Measurements from ENCODE around the gene CAMK1D.

The CAMK1D gene

DNA sequence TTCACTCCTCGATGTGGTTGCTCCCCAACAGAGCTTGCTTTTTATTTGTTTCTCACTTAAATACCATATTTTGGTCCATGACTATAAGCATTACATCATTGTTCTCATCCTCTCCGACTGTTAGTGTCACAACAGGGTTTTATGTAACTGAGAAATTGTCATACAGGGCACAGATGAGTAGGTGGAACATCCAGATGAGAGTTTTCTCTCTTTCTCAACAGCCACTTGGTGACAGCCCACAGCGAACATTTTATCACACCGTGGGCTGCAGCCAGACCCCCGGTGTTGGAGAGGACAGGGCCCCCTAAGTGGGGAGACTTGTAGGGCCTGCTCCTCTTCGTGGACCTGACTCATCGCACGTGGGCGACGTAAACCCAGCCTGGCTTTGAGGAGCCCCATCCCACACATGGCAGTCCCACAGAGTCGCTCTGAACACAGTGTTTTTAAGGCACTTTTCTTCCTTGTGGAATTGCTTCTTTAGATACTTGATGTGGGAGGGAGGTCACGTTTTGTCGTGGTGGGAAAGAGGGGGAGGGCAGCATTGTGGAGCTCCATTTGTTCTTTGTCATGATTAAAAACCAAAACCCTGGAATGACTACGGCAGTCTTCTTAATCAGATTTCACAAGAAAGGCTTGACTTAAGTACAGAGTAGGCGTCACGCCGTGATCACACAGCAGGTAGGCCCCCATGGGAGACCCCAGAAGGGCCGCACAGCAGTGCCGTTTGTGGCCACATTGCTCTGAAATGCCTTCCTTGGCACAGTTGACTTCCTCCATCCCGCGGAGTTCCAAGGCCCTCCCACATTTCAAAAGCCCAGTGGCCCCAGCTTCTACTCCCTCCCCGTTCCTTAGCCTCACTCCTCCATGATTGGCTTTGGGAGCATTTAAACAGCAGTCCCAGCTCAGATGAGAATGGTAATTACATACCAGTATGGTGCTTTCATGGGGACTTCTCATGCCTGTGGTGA is 431.6 kb downstream of the CAMK1D start:
- peak; percentile 28 for DNase-seq

- no peak for DNase-seq
These were observed 432.6 kb downstream of the CAMK1D start for GRCh38 chr10:12781976-12782375.

DNA sequence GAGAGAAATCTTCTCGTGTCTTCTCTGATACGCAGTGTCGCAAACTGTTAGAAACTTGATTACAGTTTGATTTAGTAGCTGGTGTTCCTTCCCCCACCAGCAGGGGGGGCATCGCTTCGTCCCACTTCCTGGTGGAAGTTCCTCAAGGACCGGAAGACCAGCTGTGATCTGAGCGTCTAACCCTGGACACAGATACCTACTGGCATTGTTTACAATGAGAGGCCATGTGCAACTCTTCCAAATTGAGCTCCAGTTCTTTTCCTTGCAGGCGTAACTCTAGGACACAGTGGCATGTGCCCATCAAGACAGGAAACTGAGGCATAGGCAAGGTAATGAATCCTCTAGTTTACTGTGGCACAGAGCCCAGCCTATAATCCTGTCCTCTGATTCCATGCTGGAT is 433.2 kb downstream of the CAMK1D start:
- DNase-seq, result peak; percentile 31

DNA sequence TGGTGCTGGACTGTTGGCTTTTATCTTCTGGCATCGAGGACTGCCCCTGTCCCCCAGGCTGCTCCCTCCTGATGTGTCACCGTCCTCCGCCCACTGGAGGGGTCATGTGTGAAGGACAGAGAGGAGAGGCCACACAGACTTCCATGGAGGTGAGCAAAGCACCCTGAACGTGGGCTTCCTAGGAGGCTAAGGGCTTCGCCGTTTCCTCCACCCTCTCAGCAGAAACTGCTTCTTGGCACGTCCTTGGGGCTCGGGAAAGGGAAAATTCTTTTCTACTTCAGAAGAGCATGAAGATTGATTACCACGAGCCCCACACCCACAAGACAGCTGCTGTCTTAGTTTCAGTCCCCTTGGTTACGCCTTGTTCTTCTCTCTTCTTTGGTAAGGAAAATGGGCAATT is 433.9 kb downstream of the CAMK1D start:
- DNase-seq, result no peak

DNA sequence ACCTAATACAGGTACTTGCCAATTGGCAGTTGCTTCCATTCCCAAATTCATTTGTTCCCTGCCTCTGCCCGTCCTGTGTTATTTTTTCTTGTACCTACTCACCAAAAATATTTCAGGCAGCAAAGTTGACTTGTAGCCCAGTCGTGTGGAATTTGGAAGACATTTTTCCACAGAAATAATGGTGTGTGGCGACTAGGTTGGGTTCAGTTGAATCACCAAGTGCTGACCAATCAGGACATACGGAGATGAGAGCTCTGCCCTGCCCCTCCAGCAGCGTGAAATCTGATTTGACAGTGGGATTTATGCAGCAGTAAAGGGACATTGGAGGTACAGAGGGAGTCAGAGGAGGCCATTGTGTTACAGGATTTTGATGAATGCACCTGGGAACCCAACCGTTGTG is 435.3 kb downstream of the CAMK1D start:
- no peak for DNase-seq

- DNase-seq, result no peak
These were observed 436.1 kb downstream of the CAMK1D start for GRCh38 chr10:12785415-12785831.

GRCh38 chr10:12787297-12787696 is 437.9 kb downstream of the CAMK1D start:
- no peak for DNase-seq

DNA sequence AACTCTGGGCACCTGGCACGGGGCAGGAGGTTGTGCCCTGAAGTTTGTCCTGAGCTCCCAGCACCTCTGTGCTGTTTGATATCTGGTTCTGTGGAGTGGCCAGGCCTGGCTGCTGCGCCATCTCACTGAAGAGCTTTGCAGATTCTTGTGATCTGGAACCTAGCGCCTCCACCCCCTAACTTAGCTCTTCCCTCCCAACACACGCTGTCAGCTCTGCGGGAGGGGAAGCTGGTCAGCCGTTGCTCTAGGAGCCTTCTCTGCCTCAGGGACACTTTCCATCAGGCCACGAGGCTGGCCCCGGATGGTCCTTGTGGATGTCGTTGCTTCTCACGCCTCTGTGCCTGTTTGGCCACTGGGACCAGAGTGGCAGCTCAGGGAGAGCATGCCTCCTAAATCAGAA is 438.9 kb downstream of the CAMK1D start:
- DNase-seq, result no peak

- DNase-seq, result no peak
These were observed 440.9 kb downstream of the CAMK1D start for GRCh38 chr10:12790270-12790669.

- no peak for DNase-seq
These were observed 442.4 kb downstream of the CAMK1D start for GRCh38 chr10:12791728-12792127.

- no peak for DNase-seq
These were observed 443.7 kb downstream of the CAMK1D start for GRCh38 chr10:12792889-12793556.

GRCh38 chr10:12795315-12796110 is 446.2 kb downstream of the CAMK1D start:
- DNase-seq, result no peak

- no peak for DNase-seq
These were observed 447.2 kb downstream of the CAMK1D start for GRCh38 chr10:12796401-12797160.

DNA sequence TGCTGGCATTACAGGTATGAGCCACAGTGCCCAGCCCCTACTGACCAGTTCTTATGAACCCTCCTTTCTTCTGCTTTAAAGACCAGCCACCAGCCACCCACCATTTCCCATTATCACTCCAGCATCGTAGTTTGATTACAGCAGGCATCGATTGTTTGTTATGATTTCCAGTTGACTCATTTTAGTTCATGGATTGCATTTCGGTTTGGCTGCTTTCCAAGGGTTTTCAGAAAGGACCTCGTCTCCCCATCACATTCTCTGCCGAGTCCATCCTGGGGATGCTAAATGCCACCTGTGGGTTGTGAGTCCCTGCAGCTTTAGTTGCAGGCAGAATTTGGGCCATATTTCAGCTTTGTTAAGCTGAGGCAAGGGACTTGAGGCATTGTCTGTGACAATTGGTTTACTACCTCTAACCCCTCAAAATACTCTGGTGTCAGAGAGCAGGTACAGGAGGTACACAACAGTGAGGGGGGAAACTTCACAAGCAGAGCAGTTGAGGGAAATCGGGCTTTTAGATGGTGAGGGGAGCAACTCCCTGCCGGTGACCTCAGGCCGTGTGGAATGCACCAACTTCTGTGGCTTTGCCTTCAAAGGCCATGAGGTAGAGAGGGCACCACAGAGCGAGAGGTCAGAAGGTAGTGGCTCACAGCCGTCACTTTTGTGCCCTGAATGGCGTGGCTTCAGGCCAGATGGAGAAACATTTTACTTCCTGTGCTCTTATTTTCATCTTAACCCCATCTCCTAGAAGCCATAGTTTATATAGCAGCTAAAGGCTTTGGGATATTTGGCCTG is 448.3 kb downstream of the CAMK1D start:
- no peak for DNase-seq

- no peak for DNase-seq
These were observed 449.8 kb downstream of the CAMK1D start for GRCh38 chr10:12799144-12799543.

- no peak for DNase-seq
These were observed 450.4 kb downstream of the CAMK1D start for GRCh38 chr10:12799714-12800113.

- DNase-seq, result no peak
These were observed 451.0 kb downstream of the CAMK1D start for GRCh38 chr10:12800302-12800701.

- no peak for DNase-seq
These were observed 452.1 kb downstream of the CAMK1D start for GRCh38 chr10:12801214-12802087.

DNA sequence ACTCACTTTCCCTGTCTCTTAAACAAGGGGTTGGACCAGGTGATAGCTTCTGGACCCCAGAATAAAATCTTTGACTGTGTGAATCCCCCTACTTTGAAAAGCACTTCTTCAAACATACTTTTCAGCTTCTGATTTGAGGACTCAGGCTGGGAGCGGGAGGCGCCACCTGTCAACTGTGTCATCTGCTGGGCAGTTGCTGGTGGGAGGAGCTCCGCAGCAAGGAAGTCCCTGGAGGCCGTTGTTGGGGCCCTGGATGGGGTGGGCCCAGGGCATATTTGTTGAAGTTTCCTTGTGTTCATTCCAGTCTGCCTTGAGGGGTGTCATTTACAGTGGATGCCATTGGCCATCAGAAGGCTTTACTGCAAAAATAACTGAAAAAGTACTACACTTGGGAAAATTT is 454.4 kb downstream of the CAMK1D start:
- no peak for DNase-seq

DNA sequence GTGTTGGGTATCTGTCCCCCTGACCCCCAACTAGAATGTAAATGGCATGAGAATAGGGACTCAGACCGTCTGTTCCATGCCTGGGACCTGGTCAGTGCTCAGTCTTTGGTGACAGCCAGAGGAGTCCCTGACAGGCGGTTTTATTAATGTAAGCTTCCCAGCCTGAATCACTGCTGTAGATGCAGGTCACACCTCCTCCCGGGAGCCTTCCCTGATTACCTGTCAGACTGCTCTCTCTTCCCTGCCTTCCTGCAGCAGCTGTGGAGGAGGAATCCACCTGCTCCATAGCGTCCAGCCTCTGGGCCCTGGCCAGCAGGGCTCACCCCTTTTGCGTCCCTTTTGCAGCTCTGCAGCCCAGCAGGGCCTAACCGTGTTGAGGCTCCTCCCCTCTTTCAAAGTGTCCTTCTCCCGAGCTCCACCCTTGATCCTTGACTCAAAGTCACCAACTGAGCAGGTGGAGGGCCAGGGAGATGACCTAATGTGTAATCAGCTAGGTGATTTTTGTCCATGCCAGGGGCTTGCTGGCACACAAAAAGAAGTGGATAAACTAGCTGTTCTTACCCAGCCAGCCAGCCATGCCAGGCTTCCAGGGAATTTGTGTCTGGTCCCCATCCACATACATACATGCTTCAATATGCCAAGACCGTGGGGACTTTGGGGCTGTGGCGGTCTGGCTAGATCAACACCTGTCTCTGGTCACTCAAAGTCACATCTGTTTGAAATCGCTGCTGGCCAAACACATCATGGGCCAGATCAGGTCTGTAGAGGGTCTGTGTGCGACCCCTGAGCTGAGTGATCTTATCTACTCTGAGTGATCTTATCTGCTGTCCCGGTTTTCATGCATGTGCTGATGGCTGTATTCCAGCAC is 457.1 kb downstream of the CAMK1D start:
- no peak for DNase-seq

All from activated CD4-positive, alpha-beta T cell treated with anti-CD3 and anti-CD28 coated beads, Interleukin-2, amount 50 U/mL, for 16 hours (primary cell).